Heart left ventricle (tissue), 16 donors: Measurements from ENCODE around the gene ISG20. TPM values are rescaled to one million over a fixed set of nuclear protein-coding genes. Genes with fewer than 3 reads are reported as not detected.

ENCODE experiments used
- ATAC-seq, 4 donors: fragments of 200-7000 bp; cut with Tn5 transposase; one replicate each; pipeline ENCODE4 v1.9.1; 2020 to 2022; ENCODE audit warnings: moderate library complexity in 4 of 4, mild to moderate bottlenecking in 3 of 4, moderate number of reproducible peaks in 1 of 4
- DNase-seq, 5 donors: peaks; one replicate each; pipeline ENCODE4 v3.0.0-alpha.2; 2020
- H3K27ac ChIP-seq, 12 donors: fragments of 200-600 bp; sonication (generic) in 4 of 12; one replicate each; pipeline versions ENCODE4 v1.5.0 to v1.8.0; 2016 to 2022; ENCODE audit warnings: mild to moderate bottlenecking in 2 of 12
- H3K27me3 ChIP-seq, 9 donors: fragments of 200-600 bp; sonication (generic) in 2 of 9; one replicate each; pipeline versions ENCODE4 v1.5.1 to v1.8.0; 2016 to 2022; ENCODE audit warnings: mild to moderate bottlenecking in 3 of 9
- H3K36me3 ChIP-seq, 9 donors: fragments of 200-600 bp; sonication (generic) in 2 of 9; one replicate each; pipeline versions ENCODE4 v1.5.0 to v1.8.0; 2018 to 2022; ENCODE audit warnings: mild to moderate bottlenecking in 2 of 9
- H3K4me1 ChIP-seq, 12 donors: fragments of 200-600 bp; sonication (generic) in 4 of 12; one replicate each; pipeline versions ENCODE4 v1.5.0 to v1.8.0; 2016 to 2022; ENCODE audit warnings: mild to moderate bottlenecking in 3 of 12
- H3K4me3 ChIP-seq, 12 donors: fragments of 200-600 bp; sonication (generic) in 4 of 12; one replicate each; pipeline versions ENCODE4 v1.5.0 to v1.8.0; 2017 to 2022; ENCODE audit warnings: mild to moderate bottlenecking in 9 of 12, moderate library complexity in 4 of 12
- H3K9me3 ChIP-seq, 12 donors: fragments of 200-600 bp; sonication (generic) in 4 of 12; one replicate each; pipeline versions ENCODE4 v1.5.0 to v1.8.0; 2016 to 2022; ENCODE audit warnings: mild to moderate bottlenecking in 1 of 12
- POLR2A ChIP-seq, 2 donors: fragments of 450-650 bp; IDR thresholded peaks; one replicate each; pipeline ENCODE4 v1.6.1; 2017; ENCODE audit warnings: antibody characterized with exemption in 2 of 2, mild to moderate bottlenecking in 2 of 2, moderate library complexity in 2 of 2
- WGBS, 4 donors: extraction: QIAGEN DNeasy Blood & Tissue Kit in 2 of 4; methylation state at CpG; one replicate each; pipeline versions ENCODE4 v1.1.5 to v1.1.7; 2013 to 2018; 5-methylcytosine and 5-hydroxymethylcytosine counted together
- intact Hi-C, 10 donors: fragments of 100-400 bp; cut with DNase I; formaldehyde crosslinking; loops; one replicate each; pipeline versions ENCODE4 v1.11.1 to v1.14.2; 2022
- polyA plus RNA-seq, 2 donors: library from polyadenylated mRNA; stranded (reverse); fragments of 200-250 nt; gene quantifications; one replicate each; pipeline ENCODE4 v1.2.3, GENCODE V29; 2013
- total RNA-seq, 9 donors: library from RNA; depleted of rRNA in 2 of 9; stranded (reverse); fragments of >200 nt in 2 of 9; fragmentation: NEBNext Ultra II Directional in 3 of 9; extraction: Animal tissue kit (Norgen Biotek cat#: 25700) in 3 of 9; gene quantifications; one replicate each; pipeline versions ENCODE4 v1.1.0 to v1.2.4, GENCODE V29; 2016 to 2023
- TF ChIP-seq, protein P1 (sequence below), 12 donors: fragments of 200-600 bp; sonication (generic) in 4 of 12; IDR thresholded peaks; one replicate each; pipeline versions ENCODE4 v1.5.0 to v1.8.0; 2018 to 2022; ENCODE audit warnings: antibody characterized with exemption in 12 of 12, mild to moderate bottlenecking in 5 of 12
- donor health status: ischemic (EF 13 %, LVEDD 7.1; RV severe dilation, severe dysfunction).
- donor health status: healthy with polysubstance abuse.
- donor health status: DM: no; HTN: yes; CAD: no.
- donor health status: DM: no; HTN: no; CAD: no.
- donor health status: ischemic (EF 25% LVEDD 6.9; RV normal size, moderate dysfunction).
- donor health status: ischemic (EF 25% LVEDD 5.7; RV mildly dilated, moderate dysfunction).
- donor health status: healthy.
- donor health status: DM: yes; HTN: yes; CAD: no.
- donor health status: ischemic (EF 35%, LVEDD 5.7; RV mildly dilated, moderate dysfunction).
- donor health status: nonischemic (EF 11% LVEDD 7.7; RV severe dilation, severe dysfunction).
- donor health status: DM: yes; HTN: yes; CAD: no.
- donor health status: PGD.
- donor health status: ischemic (EF 29% LVEDD 5.4; RV normal size, mild dysfunction).
- donor health status: nonischemic (EF 23%, LVEDD 6.1; RV moderate dilation, normal function).

The ISG20 gene
- total and polyA plus RNA-seq, 11 donors: 1.5 to 24.2 (median 4.9) TPM

- intact Hi-C loops: loop anchor here in 5 of 10 donors (5.0 to 10.0 kb wide), 7 partner anchors 82 to 392 kb away; partner anchors contain the start of genes HAPLN3 (in 4 of the 5), MRPL46 (in 1 of the 5) and MRPS11 (in 1 of the 5)
- H3K27ac ChIP-seq: peak overlapping the region in 9 of 12 donors; percentile 2 to 96 (median 90)
- whole genome bisulfite sequencing, 4 donors: 71 to 74% (median 73%) methylated on average over 5 of the region's 5 CpGs
Observed at GRCh38 chr15:88622605-88622975, 16.2 kb upstream of the ISG20 start.

DNA sequence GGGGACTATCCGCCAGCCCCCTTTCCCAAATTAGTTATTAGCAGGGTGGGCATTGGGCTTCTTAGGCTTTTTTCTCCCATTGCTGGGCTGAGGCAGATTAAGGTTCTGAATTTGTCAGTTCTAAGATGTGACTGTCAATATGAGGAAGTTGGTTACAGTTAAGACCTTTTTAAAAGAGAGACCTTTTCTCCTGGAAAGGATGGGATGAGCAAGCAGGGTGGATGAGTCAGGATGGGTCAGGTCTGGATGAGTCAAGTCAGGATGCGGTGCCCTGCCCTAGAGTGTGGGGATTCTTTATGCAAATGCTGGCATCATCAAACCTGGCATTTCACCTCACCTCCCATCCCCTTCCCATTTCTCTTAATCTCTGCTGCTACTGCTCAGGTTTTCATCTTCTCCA is 15.8 kb upstream of the ISG20 start:
- TF ChIP-seq, protein P1, sequence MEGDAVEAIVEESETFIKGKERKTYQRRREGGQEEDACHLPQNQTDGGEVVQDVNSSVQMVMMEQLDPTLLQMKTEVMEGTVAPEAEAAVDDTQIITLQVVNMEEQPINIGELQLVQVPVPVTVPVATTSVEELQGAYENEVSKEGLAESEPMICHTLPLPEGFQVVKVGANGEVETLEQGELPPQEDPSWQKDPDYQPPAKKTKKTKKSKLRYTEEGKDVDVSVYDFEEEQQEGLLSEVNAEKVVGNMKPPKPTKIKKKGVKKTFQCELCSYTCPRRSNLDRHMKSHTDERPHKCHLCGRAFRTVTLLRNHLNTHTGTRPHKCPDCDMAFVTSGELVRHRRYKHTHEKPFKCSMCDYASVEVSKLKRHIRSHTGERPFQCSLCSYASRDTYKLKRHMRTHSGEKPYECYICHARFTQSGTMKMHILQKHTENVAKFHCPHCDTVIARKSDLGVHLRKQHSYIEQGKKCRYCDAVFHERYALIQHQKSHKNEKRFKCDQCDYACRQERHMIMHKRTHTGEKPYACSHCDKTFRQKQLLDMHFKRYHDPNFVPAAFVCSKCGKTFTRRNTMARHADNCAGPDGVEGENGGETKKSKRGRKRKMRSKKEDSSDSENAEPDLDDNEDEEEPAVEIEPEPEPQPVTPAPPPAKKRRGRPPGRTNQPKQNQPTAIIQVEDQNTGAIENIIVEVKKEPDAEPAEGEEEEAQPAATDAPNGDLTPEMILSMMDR (IDR thresholded peaks at IDR 0.05): no peak
- TF ChIP-seq POLR2A (IDR thresholded peaks at IDR 0.05): no peak
- H3K4me1 ChIP-seq: peaks cover 3 to 67% (median 28%) of the 10 kb centered on the region in 12 donors
- intact Hi-C loops: loop anchor here in 5 of 10 donors (5.0 to 10.0 kb wide), 7 partner anchors 82 to 392 kb away; partner anchors contain the start of genes HAPLN3 (in 4 of the 5), MRPL46 (in 1 of the 5) and MRPS11 (in 1 of the 5)
- H3K9me3 ChIP-seq: no peaks in the 10 kb centered on the region
- WGBS, 4 donors: 78 to 100% (median 94%) methylated on average over 2 of the region's 2 CpGs
- peaks cover 0 to 33% (median 19%) of the 10 kb centered on the region in 9 donors for H3K36me3 ChIP-seq
- no peak for DNase-seq
- peak overlapping the region in 4 of 12 donors; percentile 81 to 98 (median 89) for H3K4me3 ChIP-seq
- no peaks in the 10 kb centered on the region for H3K27me3 ChIP-seq
- H3K27ac ChIP-seq: peak overlapping the region in 5 of 12 donors; percentile 2 to 93 (median 90)
- no peak for ATAC-seq

More at GRCh38 chr15:88622605-88622975, 16.2 kb upstream of the ISG20 start:
- DNase-seq (no peak), ATAC-seq (no peak)
- TF ChIP-seq POLR2A (IDR thresholded peaks at IDR 0.05): no peak
- TF ChIP-seq, protein P1 (IDR thresholded peaks at IDR 0.05): no peak
- Histone ChIP-seq H3K27me3 (no peaks in the 10 kb centered on the region), H3K9me3 (no peaks in the 10 kb centered on the region), H3K36me3 (peaks cover 0 to 28% (median 14%) of the 10 kb centered on the region in 9 donors), H3K4me1 (peaks cover 3 to 62% (median 28%) of the 10 kb centered on the region in 12 donors), H3K4me3 (peak overlapping the region in 10 of 12 donors; percentile 68 to 98 (median 85))

DNA sequence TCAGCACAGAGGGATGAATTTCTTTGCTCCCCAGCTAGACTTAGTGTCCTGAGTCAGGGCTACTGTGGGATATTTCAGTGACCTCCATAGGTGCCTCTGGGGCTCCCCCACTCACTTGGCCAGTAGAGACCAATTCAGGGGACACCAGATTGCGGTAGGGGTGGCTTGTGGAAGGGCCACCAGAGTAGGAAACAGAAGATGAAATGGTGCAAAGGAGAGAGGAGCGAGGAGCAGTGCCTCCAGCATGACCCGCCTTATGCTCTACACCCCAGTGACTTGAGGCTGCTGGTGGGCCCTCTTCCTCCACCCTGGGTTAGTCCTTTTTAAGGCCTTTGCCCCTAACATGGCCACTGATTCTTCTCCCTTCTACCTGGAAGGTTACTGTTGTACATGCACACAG is 15.2 kb upstream of the ISG20 start:
- TF ChIP-seq, protein P1 (IDR thresholded peaks at IDR 0.05): no peak
- TF ChIP-seq POLR2A (IDR thresholded peaks at IDR 0.05): no peak
- 95 to 100% (median 96%) methylated on average over 3 of the region's 3 CpGs for WGBS, 4 donors
- Histone ChIP-seq H3K36me3 (peaks cover 0 to 38% (median 22%) of the 10 kb centered on the region in 9 donors), H3K27me3 (no peaks in the 10 kb centered on the region), H3K4me1 (peaks cover 3 to 72% (median 28%) of the 10 kb centered on the region in 12 donors), H3K27ac (peak overlapping the region in 2 of 12 donors; percentile 74 to 92), H3K4me3 (no peak overlapping the region), H3K9me3 (no peaks in the 10 kb centered on the region)
- intact Hi-C loops: loop anchor here in 5 of 10 donors (5.0 to 10.0 kb wide), 7 partner anchors 81 to 391 kb away; partner anchors contain the start of genes HAPLN3 (in 4 of the 5), MRPL46 (in 1 of the 5) and MRPS11 (in 1 of the 5)
- DNase-seq (no peak), ATAC-seq (no peak)

DNA sequence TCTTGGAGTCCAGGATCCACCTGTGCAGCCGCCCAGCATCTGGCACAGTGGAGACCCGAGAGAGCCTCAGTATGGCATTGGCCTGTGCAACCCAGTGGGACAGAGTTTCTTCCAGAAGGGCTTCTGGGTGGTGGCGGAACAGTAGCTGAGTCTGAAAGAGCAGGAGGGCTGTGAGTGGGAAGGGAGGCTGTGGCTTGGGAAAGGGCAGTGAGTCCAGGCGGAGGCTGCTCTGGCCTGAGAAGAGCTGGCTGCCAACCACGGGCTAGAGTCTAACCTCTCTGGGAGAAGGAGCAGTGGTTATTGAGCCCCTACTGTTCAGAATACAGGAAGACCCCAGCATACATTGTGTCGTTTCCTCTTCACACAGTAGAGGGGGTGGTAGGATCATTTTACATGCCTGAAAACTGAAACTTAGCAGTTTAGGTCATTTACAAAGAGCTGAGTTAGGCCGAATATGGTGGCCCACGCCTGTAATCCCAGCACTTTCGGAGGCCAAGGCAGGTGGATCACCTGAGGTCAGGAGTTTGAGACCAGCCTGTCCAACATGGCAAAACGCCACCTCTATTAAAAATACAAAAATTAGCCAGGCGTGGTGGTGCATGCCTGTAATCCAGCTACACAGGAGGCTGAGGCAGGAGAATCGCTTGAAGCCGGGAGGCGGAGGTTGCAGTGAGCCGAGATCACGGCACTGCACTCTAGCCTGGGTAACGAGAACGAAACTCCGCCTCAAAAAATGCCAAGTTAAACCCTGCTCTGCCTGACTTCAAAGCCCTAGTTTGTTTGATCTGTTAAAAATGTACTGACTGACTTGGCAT is 14.5 kb upstream of the ISG20 start:
- Histone ChIP-seq H3K27me3 (no peaks in the 10 kb centered on the region), H3K27ac (peak overlapping the region in 6 of 12 donors; percentile 3 to 74 (median 47)), H3K4me1 (peaks cover 3 to 80% (median 28%) of the 10 kb centered on the region in 12 donors), H3K4me3 (peak overlapping the region in 5 of 12 donors; percentile 12 to 39 (median 25)), H3K36me3 (peaks cover 0 to 45% (median 29%) of the 10 kb centered on the region in 9 donors), H3K9me3 (no peaks in the 10 kb centered on the region)
- TF ChIP-seq, protein P1 (IDR thresholded peaks at IDR 0.05): peak; percentile 27 to 68 (median 51)
- TF ChIP-seq POLR2A (IDR thresholded peaks at IDR 0.05): no peak
- WGBS, 4 donors: 62 to 77% (median 70%) methylated on average over 19 of the region's 19 CpGs
- DNase-seq (no peak), ATAC-seq (peak in 3 of 4 donors; percentile 16 to 38 (median 20))
- intact Hi-C loops: loop anchor here in 5 of 10 donors (5.0 to 10.0 kb wide), 7 partner anchors 80 to 390 kb away; partner anchors contain the start of genes HAPLN3 (in 4 of the 5), MRPL46 (in 1 of the 5) and MRPS11 (in 1 of the 5)
